ENCODE results near the gene CKAP2.

Gene CKAP2

GRCh38 chr13:52455677-52456041, 381 bp downstream of the CKAP2 start (continued):
- TF ChIP-seq HIC1 (tag by site-specific recombination; IDR thresholded peaks at IDR 0.05): no peak
- no peak for TF ChIP-seq ZNF530 (tag by site-specific recombination; IDR thresholded peaks at IDR 0.05; ENCODE audit: low read depth)
- no peak for TF ChIP-seq PRDM6 (tag by site-specific recombination; IDR thresholded peaks at IDR 0.05)
- TF ChIP-seq SP2 (tag by site-specific recombination; IDR thresholded peaks at IDR 0.05): no peak
- 0 out of 2 replicates have a peak, but pooled peaks have one; percentile 24 for TF ChIP-seq ZNF692 (tag by site-specific recombination; IDR thresholded peaks at IDR 0.05)
- TF ChIP-seq ZNF701 (tag by site-specific recombination; IDR thresholded peaks at IDR 0.05): no peak
- no peak for TF ChIP-seq GFI1B (tag by site-specific recombination; IDR thresholded peaks at IDR 0.05)
- no peak for TF ChIP-seq ZNF133 (tag by site-specific recombination; IDR thresholded peaks at IDR 0.05)
- TF ChIP-seq ZBTB26 (tag by site-specific recombination; optimal IDR thresholded peaks at IDR 0.05): peak; percentile 74
- no peak for TF ChIP-seq ZNF626 (tag by site-specific recombination; IDR thresholded peaks at IDR 0.05)

GRCh38 chr13:52459668-52460067, 4.4 kb downstream of the CKAP2 start:
- Histone ChIP-seq H3K9me3 (ENCODE audit: control insufficient read depth, insufficient read depth, low read depth, low read length) (no peaks in the 10 kb centered on the region), H3K36me3 (ENCODE audit: control insufficient read depth in 2 of 2, insufficient read depth in 1 of 2, low read length in 2 of 2) (peaks cover 65 to 80% of the 10 kb centered on the region in 2 experiments), H3K27ac (ENCODE audit: extremely low read depth, low read depth, low read length) (no peak overlapping the region), H3K4me1 (ENCODE audit: control insufficient read depth, insufficient read depth, low read length) (peaks cover 8% of the 10 kb centered on the region; the same call in 1 of the 2 replicates), H3K4me3 (ENCODE audit: low read depth, low read length) (no peak overlapping the region)
- ChIA-PET POLR2A (no interaction called here), CTCF (interaction anchor here (0.5 to 1.5 kb wide), 2 partner anchors 9 to 59 kb away, joined by 6 to 7 read pairs; partner anchors contain the start of gene VPS36)
- TF ChIP-seq ZSCAN5A (tag by site-specific recombination; IDR thresholded peaks at IDR 0.05) (no peak), ZBTB6 (tag by site-specific recombination; IDR thresholded peaks at IDR 0.05) (no peak), ZNF791 (tag by site-specific recombination; IDR thresholded peaks at IDR 0.05) (no peak), ZNF24 (tag by site-specific recombination; IDR thresholded peaks at IDR 0.05) (0 out of 2 replicates have a peak, but pooled peaks have one; percentile 21), PRDM6 (tag by site-specific recombination; IDR thresholded peaks at IDR 0.05) (peak; percentile 91), KLF8 (tag by site-specific recombination; IDR thresholded peaks at IDR 0.05) (no peak), ZNF558 (tag by site-specific recombination; IDR thresholded peaks at IDR 0.05) (no peak), OSR2 (tag by site-specific recombination; IDR thresholded peaks at IDR 0.05) (no peak), HOXD13 (CRISPR knock-in tag; IDR thresholded peaks at IDR 0.05; ENCODE audit: borderline replicate concordance) (no peak), HIC1 (tag by site-specific recombination; IDR thresholded peaks at IDR 0.05) (0 out of 2 replicates have a peak, but pooled peaks have one; percentile 17), ZNF645 (tag by site-specific recombination; IDR thresholded peaks at IDR 0.05) (no peak), ZNF394 (tag by site-specific recombination; IDR thresholded peaks at IDR 0.05; ENCODE audit: borderline replicate concordance) (no peak)

All from HEK293 (cell line).